Neural cell (in vitro differentiated cells): ENCODE measurements around the gene INTS4.

Experiments
- CTCF ChIP-seq: fragments of 450-650 bp; IDR thresholded peaks from 2 replicates; pipeline ENCODE4 v1.5.1; 2014; ENCODE audit warnings: antibody characterized with exemption, mild to moderate bottlenecking, moderate library complexity; ENCODE audit not compliant: poor library complexity, severe bottlenecking
- EZH2 ChIP-seq: fragments of 200-600, 300-800 bp; shearing (Covaris generic), sonication (generic); IDR thresholded peaks from 2 replicates; pipeline ENCODE4 v1.6.1; 2014; ENCODE audit warnings: antibody characterized with exemption, low read length, borderline replicate concordance, mild to moderate bottlenecking; ENCODE audit not compliant: insufficient read depth, poor library complexity, severe bottlenecking
- POLR2AphosphoS5 ChIP-seq: IDR thresholded peaks from 2 replicates; pipeline ENCODE4 v1.6.1; 2012
- RAD21 ChIP-seq: fragments of 450-650 bp; conservative IDR thresholded peaks from 2 replicates; pipeline ENCODE4 v1.6.1; 2014; ENCODE audit warnings: antibody characterized with exemption, mild to moderate bottlenecking, moderate library complexity
- REST ChIP-seq: IDR thresholded peaks from 2 replicates; pipeline ENCODE4 v1.6.1; 2012; ENCODE audit warnings: borderline replicate concordance
- SMC3 ChIP-seq: fragments of 450-650 bp; conservative IDR thresholded peaks from 2 replicates; pipeline ENCODE4 v1.6.1; 2014; ENCODE audit warnings: antibody characterized with exemption, mild to moderate bottlenecking, moderate library complexity; ENCODE audit not compliant: poor library complexity
- TAF1 ChIP-seq: IDR thresholded peaks from 2 replicates; pipeline ENCODE4 v1.6.1; 2012; ENCODE audit warnings: low read depth

GRCh38 chr11:77882396-77882795 lies 112.1 kb downstream of the INTS4 start:
- no peak for TF ChIP-seq TAF1
- TF ChIP-seq EZH2: no peak
- no peak for TF ChIP-seq CTCF
- TF ChIP-seq POLR2AphosphoS5: no peak
- TF ChIP-seq RAD21: no peak
- no peak for TF ChIP-seq SMC3
- TF ChIP-seq REST: no peak
